HuH-7 (cell line): ENCODE results near the gene PPM1L.

ENCODE experiments used
- DNase-seq: peaks from one replicate; pipeline ENCODE4 v3.0.0; 2011; ENCODE audit warnings: low spot score

The PPM1L gene

GRCh38 chr3:160808838-160809237 is 52.8 kb downstream of the PPM1L start:
- DNase-seq, result no peak

- no peak for DNase-seq
Observed at GRCh38 chr3:160809453-160809852, 53.4 kb downstream of the PPM1L start.

GRCh38 chr3:160810362-160811236 is 54.6 kb downstream of the PPM1L start:
- no peak for DNase-seq

- no peak for DNase-seq
Observed at GRCh38 chr3:160811237-160811548, 55.2 kb downstream of the PPM1L start.

- DNase-seq, result no peak
Observed at GRCh38 chr3:160812304-160812703, 56.3 kb downstream of the PPM1L start.

GRCh38 chr3:160815280-160815679 is 59.2 kb downstream of the PPM1L start:
- DNase-seq, result no peak

GRCh38 chr3:160820022-160820421 is 64.0 kb downstream of the PPM1L start:
- DNase-seq, result no peak

GRCh38 chr3:160820430-160820829 is 64.4 kb downstream of the PPM1L start:
- no peak for DNase-seq

- no peak for DNase-seq
Observed at GRCh38 chr3:160822936-160823335, 66.9 kb downstream of the PPM1L start.

GRCh38 chr3:160825311-160825800 is 69.3 kb downstream of the PPM1L start:
- no peak for DNase-seq

- no peak for DNase-seq
Observed at GRCh38 chr3:160826408-160826807, 70.4 kb downstream of the PPM1L start.

GRCh38 chr3:160826991-160827390 is 71.0 kb downstream of the PPM1L start:
- no peak for DNase-seq

- no peak for DNase-seq
Observed at GRCh38 chr3:160827516-160827915, 71.5 kb downstream of the PPM1L start.

GRCh38 chr3:160828880-160829279 is 72.8 kb downstream of the PPM1L start:
- no peak for DNase-seq

- no peak for DNase-seq
Observed at GRCh38 chr3:160829486-160830009, 73.5 kb downstream of the PPM1L start.

GRCh38 chr3:160830796-160831195 is 74.8 kb downstream of the PPM1L start:
- no peak for DNase-seq

GRCh38 chr3:160831401-160831800 is 75.4 kb downstream of the PPM1L start:
- no peak for DNase-seq

GRCh38 chr3:160837394-160837980 is 81.5 kb downstream of the PPM1L start:
- peak; percentile 2 for DNase-seq

GRCh38 chr3:160840590-160840989 is 84.6 kb downstream of the PPM1L start:
- DNase-seq, result no peak

GRCh38 chr3:160841455-160841854 is 85.4 kb downstream of the PPM1L start:
- DNase-seq, result no peak

- no peak for DNase-seq
Observed at GRCh38 chr3:160842021-160843005, 86.3 kb downstream of the PPM1L start.

GRCh38 chr3:160851629-160852210 is 95.7 kb downstream of the PPM1L start:
- no peak for DNase-seq
